SIG-M5 treated with dmso at 0.1 percent for 504 hours (cell line): ENCODE measurements around the gene ABITRAM.
"Not testable (repeated sequence)": the region's sequence is repeated elsewhere in the genome, so short reads cannot be mapped to it uniquely, and the experiment has no call there.

ENCODE experiments used
- DNase-seq: peaks from one replicate; lab custom pipeline; 2025; ENCODE audit not compliant: unreplicated experiment; lab: John Stamatoyannopoulos, UW

Gene ABITRAM

DNA sequence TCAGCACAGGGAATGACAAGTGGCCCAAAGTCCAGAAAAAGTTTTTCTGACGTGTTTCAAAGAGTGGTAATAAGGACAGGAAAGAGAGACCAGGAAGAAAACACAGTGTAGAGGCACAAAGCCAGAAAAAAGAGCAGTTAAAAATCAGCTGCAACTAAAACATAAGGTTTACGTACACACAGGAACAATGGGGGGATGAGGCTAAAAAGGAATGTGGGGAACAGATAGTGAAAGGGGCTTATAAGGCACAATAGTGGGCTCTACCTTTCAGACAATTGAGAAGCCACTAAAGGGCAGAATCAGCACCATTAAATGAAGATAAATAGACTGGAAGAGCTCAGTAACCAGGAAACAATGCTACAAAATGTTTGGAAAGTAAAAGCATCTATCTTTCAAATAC, 5.8 kb upstream of the ABITRAM start:
- DNase-seq = no peak

DNA sequence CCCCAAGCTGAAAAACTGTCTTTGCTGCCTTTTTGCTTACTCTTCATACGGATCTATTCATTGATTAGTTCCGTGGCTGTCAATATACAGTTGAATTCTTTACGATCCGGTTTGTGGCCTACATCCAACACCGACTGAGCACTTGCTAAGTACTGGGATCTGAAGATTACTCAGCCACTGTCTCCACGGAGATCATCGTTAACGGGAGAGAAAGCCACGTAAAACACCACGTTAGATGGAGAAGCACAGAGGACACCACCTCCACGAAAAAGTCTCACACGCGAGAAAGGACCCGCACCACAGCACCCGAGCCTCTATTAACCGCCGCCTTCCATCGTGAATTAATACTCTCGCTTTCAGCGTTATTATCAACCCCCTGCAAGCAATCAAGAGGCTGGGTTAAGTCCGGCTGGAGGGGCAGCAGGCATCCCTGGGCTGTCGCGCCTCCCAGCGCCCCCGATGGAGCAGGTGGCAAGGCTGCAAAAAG, 926 bp upstream of the ABITRAM start:
- peak; percentile 17 for DNase-seq

DNA sequence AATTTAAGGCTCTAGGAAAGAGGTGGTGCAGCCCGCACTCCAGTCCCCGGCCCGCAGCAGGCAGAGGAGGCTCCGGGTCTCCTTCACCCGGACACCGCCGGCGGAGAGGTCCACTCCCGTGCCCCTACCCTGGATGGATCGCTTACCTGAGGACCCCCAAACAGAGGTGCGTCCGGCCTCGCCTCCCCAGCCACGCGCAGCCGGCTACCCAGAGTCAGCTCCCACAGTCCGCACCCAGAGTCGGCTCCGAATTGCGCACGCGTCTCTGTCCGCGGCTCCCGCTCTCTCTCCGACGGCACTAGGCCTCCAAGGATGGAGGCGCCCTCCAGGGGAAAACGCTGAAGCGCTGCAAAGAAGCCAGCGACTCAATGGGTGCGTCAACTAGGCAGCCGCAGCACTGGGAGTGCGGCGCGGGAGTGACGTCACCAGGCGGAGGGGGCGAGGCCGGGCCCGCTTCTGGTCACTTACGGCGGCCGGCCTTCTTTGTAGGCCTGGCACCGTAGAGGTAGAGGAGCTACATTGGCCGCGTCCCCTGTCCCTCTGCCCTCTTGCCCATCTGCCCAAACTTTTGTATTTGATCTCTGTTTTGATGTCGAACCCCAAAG, 380 bp upstream of the ABITRAM start, which contains the start of gene ELP1:
Gene ELP1 (minus strand): TSS at position 407 of the 605 bp plus-strand sequence. CDS start 2,978 bp downstream, outside the sequence.
- DNase-seq = peak; percentile 88

DNA sequence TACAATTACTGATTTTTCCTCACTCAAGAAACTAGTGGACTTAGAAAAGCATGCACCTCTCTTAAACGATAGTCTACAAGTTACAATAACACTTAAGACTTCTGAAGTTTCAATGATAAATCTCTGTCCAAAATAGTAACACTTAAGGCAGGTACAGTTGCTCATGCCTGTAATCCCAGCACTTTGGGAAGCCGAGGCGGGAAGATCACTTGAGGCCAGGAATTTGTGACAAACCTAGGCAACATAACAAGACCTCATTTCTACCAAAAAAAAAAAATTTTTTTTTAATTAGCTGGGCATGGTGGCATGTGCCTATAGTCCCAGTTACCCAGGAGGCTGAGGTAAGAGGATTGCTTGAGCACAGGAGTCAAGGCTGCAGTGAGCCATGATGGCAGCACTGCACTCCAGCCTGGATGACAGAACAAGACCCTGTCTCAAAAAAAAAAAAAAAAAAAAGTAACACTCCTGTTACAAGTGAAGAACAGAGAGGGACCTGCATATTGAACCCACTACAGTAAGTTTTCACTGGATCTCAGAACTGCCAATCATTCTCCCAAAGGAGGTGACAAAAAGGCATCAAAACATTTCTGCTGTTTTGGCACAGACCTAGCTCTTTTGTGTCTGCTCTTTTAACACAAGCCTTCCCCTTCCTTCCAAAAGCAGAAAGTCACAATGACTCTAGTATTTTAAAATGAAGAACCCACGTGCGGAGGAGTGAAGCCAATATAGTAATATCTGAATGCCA, 3.5 kb downstream of the ABITRAM start:
- DNase-seq = no peak

DNA sequence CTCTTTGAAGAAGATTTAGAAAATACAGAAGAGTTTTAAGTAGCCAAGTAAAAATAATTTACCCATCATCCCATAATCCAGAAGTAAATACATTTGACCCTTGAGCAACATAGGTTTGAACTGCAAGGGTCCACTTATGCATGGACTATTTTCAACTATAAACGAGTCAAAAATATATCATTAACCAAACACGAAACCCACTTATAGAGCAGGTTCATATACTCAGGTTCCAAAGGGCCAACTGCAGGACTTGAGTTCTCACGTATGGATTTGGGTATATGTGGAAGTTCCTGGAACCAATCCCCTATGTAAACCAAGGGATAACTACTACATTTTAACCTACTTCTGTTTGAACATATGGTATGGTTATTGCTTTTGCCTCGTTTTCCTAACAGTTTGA, 5.8 kb downstream of the ABITRAM start:
- DNase-seq = no peak

DNA sequence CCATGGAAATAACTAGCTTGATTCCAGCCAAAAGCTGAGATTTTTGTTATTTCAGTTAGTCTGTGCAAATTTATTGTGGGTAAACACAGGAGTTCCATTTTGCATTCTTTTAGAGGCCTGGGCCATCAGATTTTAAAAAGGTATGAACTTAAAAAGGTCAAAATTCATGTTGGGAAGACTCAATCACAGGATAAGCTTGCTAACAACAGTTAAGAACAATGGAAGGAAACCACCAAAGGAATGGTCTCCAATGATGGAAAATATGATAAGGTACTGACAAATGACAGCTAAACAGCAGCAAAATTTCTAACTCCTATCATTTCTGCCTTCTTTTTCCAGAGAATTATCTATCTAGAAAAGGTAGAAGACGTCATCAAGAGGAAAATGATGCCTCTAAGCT, 16.0 kb downstream of the ABITRAM start:
- DNase-seq = no peak

DNA sequence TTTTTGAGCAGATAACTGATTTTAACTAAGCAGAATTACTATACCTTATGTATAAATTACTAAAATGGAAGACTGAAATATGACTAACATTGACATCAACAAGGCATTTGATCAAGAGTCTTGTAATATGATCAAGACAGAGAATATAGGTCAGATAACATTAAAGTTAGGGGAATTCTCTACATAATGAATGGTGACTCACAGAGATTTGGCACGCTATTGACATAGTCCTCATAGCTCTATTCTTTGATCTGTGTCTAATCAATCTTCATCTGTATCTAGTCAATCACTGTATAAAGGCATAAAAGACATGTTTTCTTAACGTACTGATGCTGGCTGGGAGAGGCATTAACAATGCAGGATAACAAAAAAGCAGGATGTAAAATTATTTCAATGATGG, 17.4 kb downstream of the ABITRAM start:
- no peak for DNase-seq

DNA sequence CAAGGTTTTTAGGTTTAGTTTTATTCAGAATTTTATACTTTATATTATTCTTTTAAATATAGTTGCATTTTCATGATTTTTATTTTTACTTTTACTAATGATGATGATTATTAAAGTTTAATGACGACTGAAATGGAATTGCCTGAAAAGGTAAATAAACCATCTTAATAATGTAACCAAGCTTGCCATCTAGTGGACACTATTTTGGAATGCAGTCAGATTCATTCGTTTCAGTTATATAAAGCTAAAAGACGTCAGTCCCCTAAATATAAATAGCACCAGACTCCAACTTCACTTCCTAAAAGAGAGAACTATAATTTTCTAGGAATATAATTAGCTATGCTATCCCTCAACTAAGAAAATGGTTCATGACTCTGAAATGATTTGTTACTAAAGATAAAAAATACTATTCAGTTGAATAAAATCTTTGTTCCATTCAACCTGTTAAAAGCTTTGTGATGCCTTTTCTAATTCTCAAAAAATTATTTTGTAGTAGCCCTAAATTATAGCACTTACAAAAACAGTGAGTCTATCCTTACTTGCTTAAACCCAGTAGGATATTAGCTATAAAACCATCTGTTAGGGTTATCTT, 19.9 kb downstream of the ABITRAM start:
- DNase-seq = peak; percentile 52

DNA sequence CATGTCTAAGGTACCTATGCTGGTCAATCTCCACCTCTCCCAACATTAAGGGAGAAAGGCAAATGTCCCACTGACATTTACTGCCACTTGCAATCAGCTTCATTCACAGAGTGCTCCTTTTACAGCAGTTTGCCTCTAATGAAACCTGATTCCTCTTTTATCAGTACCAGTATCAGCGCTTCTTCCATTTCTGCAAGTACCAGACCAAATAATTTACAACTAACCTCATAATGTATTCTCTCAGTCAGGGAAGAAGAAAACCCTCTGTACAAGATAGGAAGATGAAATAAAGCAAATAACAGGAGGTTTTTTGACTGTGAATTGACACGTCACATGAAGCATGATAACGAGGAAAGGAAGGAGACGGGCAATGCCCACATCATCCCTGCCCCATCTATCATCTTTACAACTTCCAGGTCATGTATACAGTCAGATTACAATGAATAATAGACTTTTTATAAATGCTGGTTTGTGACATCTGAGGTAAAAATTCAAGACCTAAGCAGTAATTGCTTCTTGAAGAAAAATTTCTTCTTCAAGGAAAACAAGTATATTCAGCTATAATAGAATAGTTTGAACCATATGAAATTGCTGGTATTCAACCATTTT, 21.9 kb downstream of the ABITRAM start:
- DNase-seq = no peak

DNA sequence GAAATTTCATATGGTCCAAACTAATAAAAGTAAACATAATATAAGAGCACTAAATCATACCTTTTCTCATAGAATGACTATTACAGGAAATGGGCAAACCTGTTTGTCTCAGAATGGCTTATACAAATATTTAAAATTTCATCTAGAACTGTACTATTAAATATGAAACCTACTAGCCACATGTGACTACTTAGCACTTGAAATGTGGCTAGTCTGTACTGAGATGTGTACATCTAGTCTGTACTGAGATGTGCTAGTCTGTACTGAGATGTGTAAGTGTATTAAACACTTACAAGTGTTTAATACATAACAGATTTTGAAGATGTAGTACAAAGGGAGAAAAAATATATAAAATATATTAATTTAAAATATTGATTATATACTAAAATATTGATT, 22.4 kb downstream of the ABITRAM start:
- no peak for DNase-seq

DNA sequence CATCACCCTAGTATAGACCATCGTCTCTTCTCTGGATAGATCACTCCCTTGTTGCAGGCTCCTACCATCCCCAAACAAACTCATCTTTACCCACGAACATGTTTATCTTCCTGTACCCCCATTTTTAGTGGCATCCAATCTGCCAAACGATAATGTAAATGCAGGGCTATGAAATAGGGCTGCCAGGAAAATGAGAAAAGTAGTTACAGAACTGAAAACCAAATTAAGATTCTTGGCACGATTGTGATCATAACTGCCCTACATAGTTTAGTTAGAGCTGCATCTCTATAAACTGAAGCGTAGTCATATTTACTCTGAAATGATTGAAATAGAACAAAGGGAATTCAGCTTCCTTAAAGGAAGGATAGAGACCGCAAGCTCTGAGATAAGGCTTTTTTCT, 26.1 kb downstream of the ABITRAM start:
- no peak for DNase-seq

DNA sequence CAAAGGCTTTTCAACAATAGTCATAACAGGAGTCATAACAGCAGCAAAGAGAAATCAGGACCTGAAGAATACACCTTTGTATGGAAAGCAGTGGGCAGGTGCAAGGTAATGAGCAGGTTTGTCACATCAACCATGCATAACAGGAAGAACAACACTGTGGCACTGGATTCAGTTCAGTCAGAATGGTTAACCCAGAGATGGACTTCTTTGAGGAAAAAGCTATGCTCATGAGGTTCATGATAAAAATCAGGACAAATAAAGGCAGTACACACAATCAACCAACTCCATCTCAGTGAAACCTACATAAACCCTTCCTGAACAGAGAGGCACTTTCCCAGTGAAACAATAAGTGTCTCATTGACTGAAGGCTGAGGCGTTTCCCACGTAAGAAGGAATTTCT, 27.0 kb downstream of the ABITRAM start:
- peak; percentile 11 for DNase-seq

DNA sequence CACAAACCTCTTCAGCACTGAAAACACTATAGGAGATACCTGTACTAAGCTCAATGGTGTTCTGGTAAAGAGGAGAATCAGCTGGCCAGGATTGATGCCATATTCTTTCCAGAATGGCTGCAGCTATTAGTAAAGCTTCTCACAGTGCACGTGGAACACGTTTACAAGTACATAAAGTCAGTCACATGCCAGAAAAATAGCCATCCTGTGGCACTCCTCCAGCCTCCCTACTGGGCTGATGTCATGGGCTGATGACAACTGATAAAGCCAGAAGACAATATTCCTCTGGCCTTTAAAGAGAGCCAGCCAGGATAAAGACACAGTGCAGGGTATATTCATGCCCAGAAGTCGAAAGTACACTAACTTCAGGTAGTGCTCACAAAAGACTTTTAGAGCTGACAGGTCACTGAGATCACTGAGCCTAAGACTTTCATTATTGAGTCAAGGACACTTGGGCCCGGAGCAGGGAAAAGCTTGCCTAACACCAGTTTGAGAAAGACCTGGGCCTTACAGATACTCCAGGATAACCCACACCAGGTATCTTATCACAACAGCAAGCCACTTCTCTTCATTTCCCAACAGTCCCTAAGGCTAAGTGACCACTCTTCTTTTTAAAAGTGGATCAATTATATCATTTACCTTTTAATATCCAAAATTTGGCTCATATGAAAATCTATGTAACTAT, 29.4 kb downstream of the ABITRAM start:
- no peak for DNase-seq

DNA sequence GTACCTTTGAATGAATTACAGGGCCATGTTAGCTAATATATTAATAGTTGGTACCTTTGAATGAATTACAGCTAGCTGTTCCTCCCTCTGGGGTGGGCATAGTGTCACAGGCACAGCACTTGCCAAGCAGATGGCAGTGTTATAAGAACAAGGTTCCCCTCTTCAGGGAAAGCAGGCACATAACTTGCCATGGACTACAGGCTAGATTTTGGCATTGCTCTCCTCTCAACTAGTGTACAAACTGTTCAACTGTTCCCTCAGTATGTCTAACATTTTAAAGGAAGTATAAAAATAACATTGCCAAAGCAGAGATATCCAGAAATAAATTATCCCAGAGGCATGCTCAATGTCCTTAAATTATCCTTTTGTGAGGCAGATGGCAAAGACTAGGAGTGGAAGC, 33.7 kb downstream of the ABITRAM start:
- no peak for DNase-seq

DNA sequence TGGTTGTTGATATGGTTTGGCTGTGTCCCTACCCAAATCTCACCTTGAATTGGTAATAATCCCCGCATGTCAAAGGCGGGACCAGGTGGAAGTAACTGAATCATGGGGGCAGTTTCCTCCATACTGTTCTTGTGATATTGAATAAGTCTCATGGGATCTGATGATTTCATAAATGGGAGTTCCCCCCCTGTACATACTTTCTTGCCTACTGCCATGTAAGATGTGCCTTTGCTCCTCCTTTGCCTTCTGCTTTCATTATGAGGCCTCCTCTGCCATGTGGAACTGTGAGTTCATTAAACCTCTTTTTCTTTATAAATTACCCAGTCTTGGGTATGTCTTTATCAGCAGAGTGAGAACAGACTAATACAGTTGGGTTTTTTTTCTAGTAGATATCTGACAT, 37.2 kb downstream of the ABITRAM start:
- DNase-seq = not testable (repeated sequence)

DNA sequence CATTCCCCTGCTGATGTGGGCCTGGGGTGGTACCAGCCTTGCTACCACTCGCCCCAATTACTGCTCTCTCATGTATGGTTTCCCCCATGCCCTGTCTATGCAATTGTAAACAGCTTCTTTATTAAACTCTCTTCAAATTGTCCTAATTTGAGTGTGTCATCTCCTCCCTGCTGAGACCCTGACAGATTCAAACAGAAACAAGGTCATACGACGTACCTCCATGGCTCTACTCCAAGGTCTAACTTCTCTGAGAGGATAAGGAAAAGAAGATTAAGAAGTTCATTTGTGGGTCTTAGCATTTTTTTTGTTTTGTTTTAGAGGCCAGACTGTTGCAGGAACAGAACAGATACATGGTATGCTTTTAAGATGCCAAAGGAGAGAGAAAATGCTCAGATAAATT, 38.0 kb downstream of the ABITRAM start:
- DNase-seq = no peak

DNA sequence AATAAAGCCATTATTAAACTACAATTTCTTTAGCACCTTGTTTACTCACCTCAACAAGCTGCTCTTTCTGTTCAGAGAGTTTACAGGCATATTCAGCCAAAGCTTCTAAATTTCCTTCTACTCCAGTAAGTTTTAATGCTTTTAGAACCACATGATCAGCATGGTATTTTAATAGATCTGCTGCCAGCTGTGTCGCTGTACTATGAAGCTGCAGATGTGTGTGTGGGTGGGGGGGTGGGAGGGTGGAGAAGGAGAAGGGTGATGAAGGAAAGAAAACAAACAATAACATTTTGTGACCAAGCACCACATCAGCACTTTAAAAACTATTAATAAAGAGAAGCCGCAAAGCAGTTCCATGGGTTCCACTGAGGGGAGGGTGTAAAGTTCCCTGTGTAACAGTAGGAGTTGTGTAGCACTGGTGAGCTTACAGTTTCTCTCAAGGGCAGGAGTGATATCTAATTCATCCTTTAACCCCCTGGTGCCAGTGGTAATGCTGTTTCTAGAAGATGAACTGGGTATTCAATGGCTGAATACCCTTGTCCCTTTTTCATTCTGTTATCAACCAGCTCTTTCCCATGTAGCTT, 38.5 kb downstream of the ABITRAM start:
- no peak for DNase-seq

DNA sequence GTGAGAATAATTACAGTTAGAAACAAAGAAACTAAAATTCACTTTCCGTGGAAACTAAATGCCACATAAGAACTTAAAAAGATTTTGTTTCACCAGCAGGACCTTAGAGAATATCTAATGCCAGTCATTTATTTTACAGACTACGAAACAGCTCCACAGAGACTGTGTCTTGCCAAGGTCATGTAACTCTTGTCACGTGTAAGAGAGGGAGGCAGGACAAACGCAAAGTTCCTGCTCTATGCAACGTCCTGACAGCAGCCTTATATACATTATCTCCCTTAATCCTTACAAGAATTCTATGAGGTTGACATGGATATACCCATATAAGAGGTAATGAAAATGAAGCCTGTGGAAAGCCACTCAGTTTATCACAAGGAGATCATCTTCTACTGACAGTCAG, 39.7 kb downstream of the ABITRAM start:
- DNase-seq = no peak

DNA sequence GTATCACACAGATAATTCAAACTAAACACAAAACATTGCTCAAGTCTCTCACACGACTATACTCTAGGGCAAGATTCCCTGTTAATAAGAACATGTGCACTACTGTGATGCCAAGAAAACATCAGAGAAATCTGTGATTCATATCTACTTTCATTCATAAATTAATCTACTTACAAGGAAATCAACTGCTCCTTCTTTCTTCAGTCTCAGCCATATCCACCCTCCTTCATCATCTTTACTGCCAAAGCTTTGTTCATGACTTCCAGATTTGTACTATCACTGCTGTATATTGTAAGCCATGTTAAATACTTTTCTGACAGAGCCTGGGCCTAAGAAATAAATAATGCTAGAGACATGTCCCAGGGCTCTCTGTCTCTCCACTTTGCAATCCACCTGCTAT, 44.0 kb downstream of the ABITRAM start:
- DNase-seq = no peak

DNA sequence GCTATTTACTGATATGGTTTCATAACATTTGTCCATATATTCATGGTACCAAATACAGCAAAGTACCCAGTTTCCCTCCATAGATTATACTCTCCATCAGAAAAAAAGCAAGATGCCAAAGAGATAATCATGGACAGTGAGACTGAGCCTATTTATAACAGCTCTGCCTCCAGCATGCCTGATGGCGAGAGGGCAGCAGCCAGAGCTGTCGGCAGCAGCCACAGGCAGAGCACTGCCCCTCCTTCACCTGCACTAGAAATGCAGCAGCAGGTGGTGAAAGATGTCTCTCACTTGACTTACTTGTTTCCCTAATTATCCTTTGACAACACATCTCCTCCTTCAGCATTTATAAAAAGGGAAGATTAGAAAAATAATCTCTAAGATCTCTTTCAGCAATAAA, 46.7 kb downstream of the ABITRAM start:
- no peak for DNase-seq

DNA sequence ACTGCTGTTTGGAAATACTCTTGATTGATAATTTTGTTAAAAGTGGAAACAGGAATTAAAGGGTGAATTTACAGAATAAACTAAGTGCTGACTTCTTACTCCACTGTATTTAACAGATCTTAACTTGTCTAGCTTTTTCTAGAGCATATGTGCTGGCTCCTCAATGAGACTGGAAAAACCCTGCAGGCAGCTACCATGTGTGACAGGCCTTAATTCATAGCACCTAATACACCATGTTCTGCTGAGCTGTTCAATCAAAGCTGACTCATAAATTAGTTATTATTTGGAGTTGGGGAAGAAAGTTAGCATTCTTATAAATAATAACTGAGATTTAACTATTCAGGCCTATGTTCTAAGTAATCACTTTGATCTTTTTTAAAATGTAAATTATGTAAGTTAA, 49.7 kb downstream of the ABITRAM start:
- DNase-seq = no peak
